Osteoblast (primary cell): ENCODE results near the gene AMBN. TPM values are rescaled to one million over a fixed set of nuclear protein-coding genes. Genes with fewer than 3 reads are reported as not detected.

Experiments
- DNase-seq: peaks from one replicate; pipeline ENCODE4 v3.0.0; 2011; ENCODE audit warnings: low spot score, mixed read lengths; ENCODE audit not compliant: insufficient read length; ENCODE audit errors: missing footprints
- H2AFZ ChIP-seq: 2 replicates; pipeline ENCODE4 v1.6.0; 2011; ENCODE audit warnings: mild to moderate bottlenecking, low read length
- H3K27ac ChIP-seq: 2 replicates; pipeline ENCODE4 v1.5.1; 2011; ENCODE audit warnings: mild to moderate bottlenecking, low read depth, low read length, moderate library complexity
- H3K27me3 ChIP-seq: 2 replicates; pipeline ENCODE4 v1.6.0; 2012; ENCODE audit warnings: mild to moderate bottlenecking, control low read depth, inconsistent platforms, low read length, moderate library complexity; ENCODE audit not compliant: insufficient read depth
- H3K36me3 ChIP-seq: 2 replicates; pipeline ENCODE4 v1.5.1; 2011; ENCODE audit warnings: mild to moderate bottlenecking, low read length, control low read depth, moderate library complexity; ENCODE audit not compliant: insufficient read depth
- H3K4me1 ChIP-seq: 2 replicates; pipeline ENCODE4 v1.5.1; 2011; ENCODE audit warnings: mild to moderate bottlenecking, low read length, control low read depth, moderate library complexity; ENCODE audit not compliant: insufficient read depth
- H3K4me2 ChIP-seq: 2 replicates; pipeline ENCODE4 v1.6.0; 2011; ENCODE audit warnings: mild to moderate bottlenecking, low read length; ENCODE audit not compliant: insufficient read depth
- H3K4me3 ChIP-seq: fragments of 200-600 bp; sonication (generic); 3 replicates; pipeline ENCODE4 v1.5.1; 2012; ENCODE audit warnings: mild to moderate bottlenecking, low read length, inconsistent platforms; ENCODE audit not compliant: insufficient read depth
- H3K79me2 ChIP-seq: 2 replicates; pipeline ENCODE4 v1.6.0; 2012; ENCODE audit warnings: mild to moderate bottlenecking, low read length, control low read depth, inconsistent platforms; ENCODE audit not compliant: insufficient read depth
- H3K9me3 ChIP-seq: 2 replicates; pipeline ENCODE4 v1.5.1; 2011; ENCODE audit warnings: low read depth, low read length, control low read depth
- H4K20me1 ChIP-seq: 2 replicates; pipeline ENCODE4 v1.6.0; 2012; ENCODE audit warnings: mild to moderate bottlenecking, low read length, control low read depth; ENCODE audit not compliant: insufficient read depth
- CTCF ChIP-seq: IDR thresholded peaks from 2 replicates; pipeline ENCODE4 v1.5.1; 2011; ENCODE audit warnings: mild to moderate bottlenecking, low read depth, low read length, moderate library complexity; ENCODE audit errors: extremely low read depth
- total RNA-seq: library from RNA; depleted of rRNA; stranded (reverse); fragments of >200 nt; gene quantifications from 2 replicates; pipeline ENCODE4 v1.2.3, GENCODE V29; 2012

Gene AMBN
- total RNA-seq, 1 donor: not detected

GRCh38 chr4:70627620-70628019 is 35.6 kb downstream of the AMBN start:
- Histone ChIP-seq H3K4me1 (no peaks in the 10 kb centered on the region), H3K27me3 (no peaks in the 10 kb centered on the region), H3K79me2 (no peaks in the 10 kb centered on the region), H2AFZ (no peak overlapping the region), H3K9me3 (no peaks in the 10 kb centered on the region), H3K4me3 (no peak overlapping the region), H3K36me3 (no peaks in the 10 kb centered on the region), H3K27ac (no peak overlapping the region), H3K4me2 (no peak overlapping the region), H4K20me1 (no peaks in the 10 kb centered on the region)
- no peak for TF ChIP-seq CTCF
- no peak for DNase-seq

- Histone ChIP-seq H3K4me1 (no peaks in the 10 kb centered on the region), H3K27me3 (no peaks in the 10 kb centered on the region), H3K27ac (no peak within 1 kb of the TSS), H4K20me1 (no peaks in the 10 kb centered on the region), H3K4me3 (no peak within 1 kb of the TSS), H3K9me3 (no peaks in the 10 kb centered on the region), H3K36me3 (no peaks in the 10 kb centered on the region), H3K4me2 (no peak within 1 kb of the TSS), H3K79me2 (no peaks in the 10 kb centered on the region), H2AFZ (peak within 1 kb of the TSS; percentile 42)
- no peak for DNase-seq
- no peak for TF ChIP-seq CTCF
Observed at GRCh38 chr4:70628444-70628843, 36.4 kb downstream of the AMBN start, which contains the start of gene ENAM. Gene ENAM (plus strand): TSS chr4:70628744. CDS start chr4:70629501, 757 bp downstream.

- Histone ChIP-seq H3K27ac (no peak overlapping the region), H3K36me3 (no peaks in the 10 kb centered on the region), H3K4me2 (no peak overlapping the region), H3K4me1 (no peaks in the 10 kb centered on the region), H4K20me1 (no peaks in the 10 kb centered on the region), H3K27me3 (no peaks in the 10 kb centered on the region), H3K9me3 (no peaks in the 10 kb centered on the region), H3K4me3 (no peak overlapping the region), H3K79me2 (no peaks in the 10 kb centered on the region), H2AFZ (peak overlapping the region; percentile 10)
- DNase-seq: no peak
- TF ChIP-seq CTCF: no peak
Observed at GRCh38 chr4:70629469-70630090, 37.5 kb downstream of the AMBN start.

- H3K4me2 ChIP-seq: no peak overlapping the region
- no peak overlapping the region for H3K4me3 ChIP-seq
- TF ChIP-seq CTCF: no peak
- no peaks in the 10 kb centered on the region for H3K79me2 ChIP-seq
- no peaks in the 10 kb centered on the region for H4K20me1 ChIP-seq
- no peak for DNase-seq
- no peak overlapping the region for H2AFZ ChIP-seq
- no peaks in the 10 kb centered on the region for H3K4me1 ChIP-seq
- H3K27me3 ChIP-seq: no peaks in the 10 kb centered on the region
- H3K36me3 ChIP-seq: no peaks in the 10 kb centered on the region
- H3K27ac ChIP-seq: no peak overlapping the region
- H3K9me3 ChIP-seq: no peaks in the 10 kb centered on the region
Observed at GRCh38 chr4:70630162-70630561, 38.1 kb downstream of the AMBN start.
